Stimulated activated CD4-positive, alpha-beta T cell treated with anti-CD3 and anti-CD28 coated beads, Interleukin-2, amount 100 ng/mL, for 48 hours (primary cell): Measurements from ENCODE around the gene OXA1L.
"Not testable (repeated sequence)": the region's sequence is repeated elsewhere in the genome, so short reads cannot be mapped to it uniquely, and the experiment has no call there.

Source experiments
- DNase-seq, 2 donors: peaks; one replicate each; pipeline ENCODE4 v3.0.0-alpha.2; 2020

The OXA1L gene

DNA sequence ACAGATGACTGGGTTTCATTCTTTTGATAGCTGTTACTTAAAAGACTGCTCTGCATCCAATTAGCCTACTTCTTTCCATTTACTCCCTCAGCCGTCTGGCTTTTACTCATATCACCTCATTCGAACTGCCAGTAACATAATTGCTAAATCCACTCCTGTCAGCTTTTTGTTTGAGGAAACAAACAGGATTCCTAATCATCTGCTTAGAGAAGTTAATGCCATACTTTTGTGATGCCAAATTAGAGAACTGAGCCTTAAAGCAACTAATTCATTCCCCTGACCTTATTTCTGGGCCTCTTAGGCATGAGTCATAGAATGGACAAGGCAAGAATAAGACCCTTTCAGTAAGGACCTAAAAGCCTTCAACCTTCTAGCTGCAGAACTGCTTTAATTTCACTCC lies 2.9 kb downstream of the OXA1L start:
- no peak for DNase-seq

DNA sequence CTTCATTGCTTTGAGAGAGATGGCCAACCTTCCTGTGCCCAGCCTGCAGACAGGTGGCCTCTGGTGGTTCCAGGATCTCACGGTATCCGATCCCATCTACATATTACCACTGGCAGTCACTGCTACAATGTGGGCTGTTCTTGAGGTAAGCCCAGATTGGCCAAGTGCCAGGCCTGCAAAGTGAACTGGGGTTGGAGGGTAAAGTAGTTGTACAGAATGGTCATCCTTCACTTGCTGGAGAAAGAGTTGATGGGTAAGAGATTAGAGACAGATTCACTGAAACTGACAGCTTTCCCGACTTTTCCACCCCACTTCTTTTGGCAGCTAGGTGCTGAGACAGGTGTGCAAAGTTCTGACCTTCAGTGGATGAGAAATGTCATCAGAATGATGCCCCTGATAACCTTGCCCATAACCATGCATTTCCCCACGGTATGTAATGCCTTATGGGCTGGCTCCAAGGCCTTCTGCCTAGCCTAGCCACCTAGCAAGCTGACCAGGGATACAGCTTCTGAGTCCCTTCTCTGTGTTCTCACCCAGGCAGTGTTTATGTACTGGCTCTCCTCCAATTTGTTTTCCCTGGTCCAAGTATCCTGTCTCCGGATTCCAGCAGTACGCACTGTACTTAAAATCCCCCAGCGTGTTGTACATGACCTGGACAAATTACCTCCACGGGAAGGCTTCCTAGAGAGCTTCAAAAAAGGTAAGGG lies 4.1 kb downstream of the OXA1L start:
- DNase-seq = no peak

DNA sequence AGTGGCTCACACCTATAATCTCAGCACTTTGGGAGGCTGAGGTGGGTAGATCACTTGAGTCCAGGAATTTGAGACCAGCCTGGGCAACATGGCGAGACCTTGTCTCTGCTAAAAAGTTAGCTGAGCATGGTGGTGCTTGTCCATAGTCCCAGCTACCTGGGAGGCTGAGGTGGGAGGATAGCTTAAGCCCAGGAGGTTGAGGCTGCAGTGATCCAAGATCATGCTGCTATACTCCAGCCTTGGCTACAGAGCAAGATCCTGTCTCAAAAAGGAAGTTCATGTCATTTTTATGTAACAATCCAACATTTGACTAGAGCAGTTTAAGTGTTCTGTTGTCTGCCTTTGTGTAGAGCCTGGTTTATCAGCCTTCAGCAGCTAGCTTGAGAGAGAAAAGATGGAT lies 6.2 kb downstream of the OXA1L start:
- DNase-seq = no peak

DNA sequence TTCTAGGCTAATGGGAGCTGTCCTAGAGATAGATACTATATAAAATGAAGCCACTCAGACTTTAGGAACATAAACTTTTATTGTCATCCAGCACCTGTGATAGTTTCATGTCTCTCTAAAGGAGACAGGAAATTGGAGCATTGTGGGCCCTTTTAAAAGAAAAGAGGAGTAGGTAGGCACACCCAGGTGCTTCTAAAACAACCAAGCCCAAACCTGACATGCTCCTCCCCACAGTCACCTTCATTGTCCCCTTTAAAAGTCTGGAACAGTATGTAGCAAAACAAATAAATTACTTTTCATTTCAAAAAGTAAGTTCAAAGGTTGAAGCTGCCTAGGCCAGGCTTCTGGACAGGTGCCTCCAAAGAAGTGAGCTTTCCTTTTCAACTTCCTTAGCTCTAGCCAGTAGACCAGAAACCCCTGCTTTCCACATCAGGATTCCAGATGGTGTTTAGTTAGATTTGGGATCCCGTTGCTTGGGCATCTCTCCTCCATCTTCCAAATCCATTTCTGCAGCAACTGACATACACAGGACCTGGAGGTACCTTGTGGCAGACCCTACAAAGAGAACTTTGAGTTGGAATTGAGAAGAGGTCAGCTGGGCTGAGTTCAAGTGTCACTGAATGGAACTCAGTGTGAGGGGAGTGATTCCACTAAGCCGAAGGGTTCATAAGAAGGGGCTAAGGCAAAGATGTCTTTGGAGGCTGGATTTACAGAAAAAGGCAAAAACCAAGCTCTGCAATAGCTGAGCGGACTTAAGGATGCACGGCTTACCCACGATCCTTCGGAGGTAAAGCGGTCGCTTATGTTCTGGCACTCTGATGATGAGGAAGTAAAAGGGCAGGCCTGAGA lies 6.9 kb downstream of the OXA1L start:
- DNase-seq = no peak

DNA sequence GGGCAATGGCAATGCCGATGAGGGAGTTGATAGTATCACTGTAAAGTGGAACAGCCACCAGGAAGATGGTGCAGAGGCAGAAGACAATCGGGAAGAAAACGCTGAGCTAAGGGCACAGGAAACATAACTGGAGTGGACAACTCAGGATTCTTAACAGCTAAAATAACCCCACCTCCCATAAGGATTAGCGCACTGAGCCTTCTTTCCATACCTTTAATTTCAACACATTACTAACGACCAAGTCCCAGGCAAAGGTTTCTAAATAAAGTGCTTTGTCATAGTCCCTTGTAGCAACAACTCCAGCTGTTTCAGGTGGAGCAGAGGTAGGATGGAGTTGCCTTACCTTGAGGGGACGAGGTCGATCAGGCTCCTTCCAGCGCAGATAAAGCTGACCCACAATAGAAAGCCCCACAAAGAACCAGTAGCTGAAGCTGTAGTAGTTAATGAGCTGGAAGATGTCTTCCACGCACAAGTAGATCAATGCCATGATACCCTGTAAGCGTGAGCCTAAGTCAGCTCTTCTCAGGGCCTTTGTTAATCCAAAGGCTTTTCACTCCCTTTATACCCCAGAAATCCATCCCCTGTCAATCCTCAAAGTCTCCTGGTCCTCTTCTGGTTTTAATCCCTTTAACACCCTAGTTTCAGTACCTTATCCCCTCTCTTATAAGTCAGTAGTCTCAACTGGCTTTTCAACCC lies 7.7 kb downstream of the OXA1L start:
- no peak for DNase-seq

DNA sequence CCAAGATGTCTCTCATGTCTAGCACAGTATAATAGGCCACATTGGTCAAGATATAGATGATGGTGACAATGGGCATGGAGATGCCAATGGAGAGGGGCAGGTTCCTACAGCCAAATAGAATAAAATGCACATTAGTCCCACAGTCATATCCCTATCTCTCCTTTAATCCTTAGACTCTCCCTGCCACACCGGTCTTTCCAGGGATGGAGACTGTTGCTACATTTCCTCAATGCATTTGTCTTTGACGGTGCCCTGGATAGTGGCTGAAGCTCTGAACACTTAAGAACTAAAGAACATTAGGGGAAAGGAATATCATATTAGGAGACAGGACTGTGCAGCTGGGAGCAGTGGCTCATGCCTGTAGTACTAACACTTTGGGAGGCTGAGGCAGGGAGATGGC lies 9.7 kb downstream of the OXA1L start:
- no peak for DNase-seq

DNA sequence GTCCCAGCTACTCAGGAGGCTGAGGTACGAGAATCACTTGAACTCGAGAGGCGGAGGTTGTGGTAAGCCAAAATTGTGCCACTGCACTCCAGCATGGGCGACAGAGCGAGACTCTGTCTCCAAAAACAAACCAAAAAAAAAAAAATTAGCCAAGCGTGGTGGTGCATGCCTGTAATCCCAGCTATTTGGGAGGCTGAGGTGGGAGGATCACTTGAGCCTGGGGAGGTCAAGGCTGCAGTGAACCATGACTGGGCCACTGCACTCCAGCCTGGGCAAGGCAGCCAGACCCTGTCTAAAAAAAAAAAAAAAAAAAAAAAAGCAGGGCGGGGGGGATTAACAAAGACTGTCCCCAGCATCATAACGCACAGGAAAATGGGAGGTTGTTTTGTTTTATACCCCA lies 10.4 kb downstream of the OXA1L start:
- not testable (repeated sequence) for DNase-seq

DNA sequence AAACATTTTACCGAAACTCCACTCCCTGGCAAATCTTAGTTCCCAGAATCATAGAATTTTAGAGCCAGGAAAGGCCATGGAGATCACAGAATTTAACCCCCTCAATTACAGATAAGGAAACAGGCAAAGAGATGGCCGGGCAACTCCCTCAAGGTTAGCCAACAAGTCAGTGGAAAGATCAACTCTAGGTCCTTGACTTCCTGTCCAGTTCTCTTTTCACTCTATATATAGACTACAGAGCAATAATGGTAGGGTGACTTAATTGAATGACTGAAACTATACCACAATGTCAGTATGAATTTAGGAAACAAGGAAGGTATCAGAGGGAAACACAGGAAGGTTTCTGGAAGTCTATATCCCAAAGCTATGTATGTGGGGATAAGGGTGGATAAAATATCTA lies 11.6 kb downstream of the OXA1L start:
- no peak for DNase-seq

DNA sequence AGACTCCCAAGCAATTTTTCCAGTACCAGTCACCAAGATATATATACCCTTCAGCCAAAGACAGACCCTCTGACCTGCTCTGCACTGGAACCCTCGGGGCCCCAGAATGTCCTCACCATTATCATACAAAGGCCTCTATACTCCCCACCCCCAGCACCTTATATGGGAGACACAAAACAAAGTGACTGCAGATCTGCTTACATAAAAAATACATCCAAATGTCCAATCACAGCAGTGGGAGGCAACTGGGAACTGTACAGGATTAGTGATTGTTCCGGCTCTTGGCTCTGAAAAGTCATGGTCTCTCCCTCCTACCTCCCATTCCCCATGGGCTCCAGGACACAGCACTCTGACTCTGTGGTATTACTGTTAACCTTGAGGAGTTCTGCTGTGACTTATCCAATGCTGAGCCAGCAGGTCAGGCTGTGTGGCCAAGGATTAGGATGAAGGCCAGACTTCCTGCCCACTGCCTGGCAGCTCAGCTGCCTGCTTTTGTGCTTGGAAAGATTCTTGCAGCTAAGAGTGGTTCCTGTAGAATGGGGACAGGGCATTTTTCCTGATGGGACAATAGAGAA lies 13.7 kb downstream of the OXA1L start:
- DNase-seq = no peak

DNA sequence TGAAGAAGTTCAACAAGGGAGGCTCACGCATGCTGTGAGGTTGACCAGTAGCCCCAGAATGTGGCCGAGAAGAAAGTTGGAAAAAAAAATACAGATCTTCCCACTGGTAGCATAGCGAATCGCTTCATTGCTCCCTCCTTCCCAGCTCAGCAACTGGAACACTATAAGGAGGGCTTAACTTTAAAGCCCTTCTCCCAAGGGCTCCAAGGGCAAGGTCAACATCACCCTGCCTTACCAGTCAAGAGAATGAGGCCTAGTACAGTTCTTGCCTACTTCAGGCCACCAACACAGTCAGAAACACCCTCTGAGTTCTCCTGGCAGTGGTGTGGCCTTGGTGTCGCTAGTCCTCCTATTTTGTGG lies 14.4 kb downstream of the OXA1L start:
- DNase-seq = no peak

DNA sequence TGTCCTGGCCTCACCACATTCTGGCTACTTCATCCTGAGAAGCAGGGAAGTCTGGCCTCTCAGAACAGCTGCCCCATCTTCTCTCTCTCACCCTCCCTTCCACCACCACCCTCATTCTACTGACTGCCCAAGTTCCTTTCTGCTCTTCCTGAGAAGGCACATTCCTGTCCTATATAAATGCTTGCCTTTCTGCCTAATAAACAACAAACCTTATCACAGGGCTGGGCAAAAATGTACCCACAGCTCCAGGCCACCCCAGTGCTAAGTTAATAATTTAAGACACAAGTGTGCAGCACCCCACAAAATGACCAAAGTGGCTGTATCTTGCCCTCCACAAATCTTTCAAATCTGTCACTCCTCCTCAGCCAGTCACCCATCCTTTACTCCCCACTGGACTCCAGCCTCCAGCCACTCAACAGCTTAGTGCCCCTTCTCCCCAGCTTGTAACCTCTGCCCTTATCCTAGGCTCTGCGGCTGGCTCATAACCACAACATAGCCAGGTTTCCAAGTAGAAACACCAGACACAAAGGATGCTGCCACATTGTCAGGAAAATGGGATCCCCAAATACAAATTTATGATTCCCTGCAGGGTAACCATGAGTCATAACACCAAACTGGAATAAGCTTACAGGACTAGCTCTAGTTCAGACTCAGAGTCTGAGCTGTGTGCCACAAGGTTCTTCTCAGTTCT lies 15.0 kb downstream of the OXA1L start:
- no peak for DNase-seq

DNA sequence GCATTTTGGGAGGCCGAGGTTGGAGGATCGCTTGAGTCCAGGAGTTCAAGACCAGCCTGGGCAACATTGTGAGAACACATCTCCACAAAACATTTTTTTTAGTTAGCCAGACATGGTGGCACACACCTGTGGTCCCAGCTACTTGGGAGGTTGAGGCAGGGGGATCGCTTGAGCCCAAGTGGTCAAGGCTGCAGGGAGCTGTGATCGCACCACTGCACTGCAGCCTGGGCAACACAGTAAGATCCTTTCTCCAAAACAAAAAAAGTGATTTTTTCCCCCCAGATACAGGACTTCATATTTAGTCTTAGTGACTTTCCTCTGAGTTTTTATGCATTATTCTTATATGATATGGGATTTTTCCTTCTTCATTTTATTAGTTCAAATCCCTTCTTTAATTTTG lies 20.2 kb downstream of the OXA1L start:
- no peak for DNase-seq

DNA sequence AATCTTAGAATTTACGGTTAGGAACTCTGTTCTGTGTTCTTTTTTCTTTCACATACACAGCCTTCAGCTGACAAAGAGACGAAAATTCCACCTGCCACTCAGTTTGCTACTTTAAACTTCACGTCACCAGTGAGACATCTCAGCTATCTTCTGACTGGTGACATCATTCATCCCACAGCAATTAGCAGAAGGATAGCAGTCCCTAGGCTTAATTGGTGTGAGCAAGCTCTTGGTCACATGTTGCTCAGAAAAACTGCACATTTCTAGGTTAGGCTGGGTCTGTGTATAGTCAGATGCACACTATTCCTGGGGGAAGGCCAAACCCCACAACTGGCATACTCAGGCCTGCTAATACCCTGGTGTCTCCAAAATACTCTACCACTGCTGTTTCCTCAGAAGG lies 24.8 kb downstream of the OXA1L start:
- DNase-seq = no peak

DNA sequence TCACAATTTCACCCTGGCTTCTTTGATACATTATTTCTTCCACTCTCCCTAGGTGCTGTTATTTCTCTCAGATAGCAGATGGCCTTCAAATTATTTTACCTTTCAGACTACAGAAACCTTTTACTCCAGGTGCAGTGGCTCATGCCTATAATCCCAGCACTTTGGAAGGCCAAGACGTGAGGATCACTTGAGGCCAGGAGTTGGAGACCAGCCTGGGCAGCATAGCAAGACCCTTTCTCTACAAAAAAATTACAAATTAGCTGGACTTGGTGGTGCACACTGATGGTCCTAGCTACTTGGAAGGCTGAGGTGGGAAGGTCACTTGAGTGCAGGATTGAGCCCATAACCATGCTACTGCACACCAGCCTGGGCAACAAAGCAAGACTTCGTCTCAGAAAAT lies 25.7 kb downstream of the OXA1L start:
- DNase-seq = no peak

DNA sequence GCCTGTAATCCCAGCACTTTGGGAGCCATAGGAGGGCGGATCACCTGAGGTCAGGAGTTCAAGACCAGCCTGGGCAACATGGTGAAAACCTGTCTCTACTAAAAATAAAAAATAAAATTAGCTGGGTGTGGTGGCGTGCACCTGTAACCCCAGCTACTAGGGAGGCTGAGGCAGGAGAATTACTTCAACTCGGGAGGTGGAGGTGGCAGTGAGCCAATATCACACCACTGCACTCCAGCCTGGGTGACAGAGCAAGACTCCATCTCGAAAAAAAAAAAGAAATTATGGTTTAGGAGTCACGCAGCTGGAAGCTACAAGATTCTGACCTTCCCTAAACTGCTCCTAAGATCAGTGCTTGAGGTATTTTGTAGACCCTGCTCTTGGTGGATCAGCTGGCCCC lies 27.1 kb downstream of the OXA1L start:
- DNase-seq = not testable (repeated sequence)

DNA sequence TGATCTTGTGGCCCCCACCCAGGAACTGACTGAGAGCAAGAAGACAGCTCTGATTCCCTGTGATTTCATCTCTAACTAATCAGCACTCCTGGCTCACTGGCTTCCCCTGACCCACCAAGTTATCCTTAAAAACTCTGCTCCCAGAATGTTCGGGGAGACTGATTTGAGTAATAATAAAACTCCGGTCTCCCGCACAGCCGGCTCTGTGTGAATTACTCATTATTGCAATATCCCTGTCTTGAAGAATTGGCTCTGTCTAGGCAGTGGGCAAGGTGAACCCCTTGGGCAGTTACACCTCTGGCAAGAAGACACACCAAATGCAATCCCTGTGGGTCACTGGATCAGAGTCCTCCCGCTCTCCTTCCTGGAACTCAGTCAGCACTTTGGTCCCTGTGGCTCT lies 27.5 kb downstream of the OXA1L start:
- no peak for DNase-seq

DNA sequence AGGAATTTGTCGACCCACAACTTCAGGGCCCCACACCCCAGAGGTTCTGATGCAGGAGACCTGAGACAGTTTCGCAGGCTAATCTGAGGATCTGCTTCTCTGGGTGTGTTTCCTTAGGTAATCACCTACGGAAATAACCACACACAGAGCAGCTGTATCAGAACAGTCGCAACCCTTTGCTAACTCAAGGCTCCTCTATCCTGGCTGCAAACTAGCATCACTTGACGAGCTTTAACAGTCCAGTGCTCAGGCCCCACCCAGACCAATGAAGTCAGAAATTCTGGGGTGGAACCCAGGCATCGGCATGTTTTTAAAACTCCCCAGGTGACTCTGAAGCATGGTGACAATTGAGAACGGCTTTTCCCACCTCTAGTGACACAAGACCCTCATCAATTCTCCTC lies 28.1 kb downstream of the OXA1L start:
- DNase-seq = no peak

DNA sequence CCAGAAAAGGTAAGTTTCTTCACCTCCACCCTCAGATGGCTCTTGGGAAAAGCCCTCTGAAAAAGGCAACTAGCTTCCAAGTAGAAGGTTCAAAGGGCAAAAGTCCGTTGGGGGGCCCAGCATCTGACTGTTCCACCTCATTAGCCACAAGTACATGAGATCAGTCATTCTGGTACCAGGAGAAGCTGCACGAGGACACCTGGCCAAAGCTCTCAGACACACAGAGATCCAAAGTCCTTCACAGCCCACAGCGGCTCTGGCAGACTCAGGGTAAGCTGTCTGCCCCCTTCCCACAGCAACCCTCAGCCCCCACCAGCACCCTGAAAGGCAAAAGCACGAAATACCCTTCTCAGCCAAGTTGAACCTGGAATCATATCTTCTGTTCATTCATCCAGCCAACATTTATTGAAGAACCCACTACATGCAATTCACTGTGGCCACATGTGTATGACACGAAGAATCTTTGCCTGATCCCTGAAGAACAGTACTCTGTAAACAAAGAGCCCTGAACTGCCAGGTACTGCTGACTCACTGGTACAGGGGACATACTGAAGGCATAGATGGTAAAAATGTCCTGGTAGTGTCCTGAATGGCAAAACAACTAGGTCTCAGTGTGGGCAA lies 29.7 kb downstream of the OXA1L start:
- DNase-seq = no peak

DNA sequence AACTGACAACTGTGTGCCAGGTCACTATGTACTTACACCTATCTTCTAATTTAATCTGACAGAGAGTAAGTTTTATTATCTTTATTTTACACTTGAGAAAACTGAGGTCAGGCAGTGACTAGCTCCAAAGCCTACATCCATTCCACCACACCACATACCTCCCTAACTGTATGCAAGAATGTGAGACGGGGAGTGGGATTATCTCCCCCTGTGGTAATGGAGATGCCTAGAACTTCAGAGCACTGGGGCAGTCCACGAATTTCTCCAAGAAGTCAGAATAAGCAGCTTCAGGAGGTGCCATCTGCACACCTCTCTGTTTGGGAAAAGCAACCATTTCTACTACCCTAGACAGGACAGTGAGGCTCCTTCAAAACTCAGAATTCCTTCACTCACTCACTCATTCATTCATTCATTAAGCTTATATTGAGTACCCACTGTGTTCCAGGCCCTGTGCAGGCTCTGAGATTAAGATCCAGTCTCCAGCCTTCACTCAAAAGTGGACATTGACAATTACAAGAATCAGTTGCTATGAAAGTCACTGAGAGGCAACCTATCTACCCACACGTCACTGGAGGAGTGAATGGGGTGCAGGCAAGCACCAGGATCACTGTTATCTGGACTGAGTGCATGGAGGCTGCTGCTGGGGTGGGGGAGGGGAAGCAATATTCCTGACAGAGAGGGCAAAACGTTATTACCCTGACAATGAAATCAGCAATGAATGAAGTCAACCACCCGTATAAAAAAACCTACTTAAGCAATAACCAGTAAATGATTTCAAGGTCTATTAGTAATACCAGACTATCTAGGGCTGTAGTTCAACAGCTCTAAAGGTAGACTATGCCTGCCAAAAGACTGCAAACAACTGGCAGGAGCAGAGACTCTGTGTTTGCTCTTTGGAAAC lies 30.8 kb downstream of the OXA1L start:
- DNase-seq = no peak

DNA sequence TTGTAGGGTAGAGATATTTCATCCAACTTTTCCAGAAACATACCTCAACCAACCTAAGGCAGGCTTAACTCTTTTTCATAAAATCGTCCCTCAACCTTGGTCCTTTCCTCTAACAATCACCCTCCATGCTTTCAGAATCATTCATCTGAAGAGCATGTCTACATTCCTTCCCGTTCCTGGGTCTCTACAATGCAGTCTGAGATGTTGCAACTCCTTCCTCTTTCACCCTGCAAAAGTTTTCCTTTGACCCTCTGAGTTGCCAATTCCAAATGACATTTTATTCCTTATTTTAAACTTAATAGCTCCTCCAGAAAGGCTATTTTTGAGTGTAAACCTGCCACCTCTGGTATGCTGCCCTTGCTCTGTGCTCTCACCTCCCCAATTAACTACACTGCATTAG lies 32.0 kb downstream of the OXA1L start:
- DNase-seq = no peak

DNA sequence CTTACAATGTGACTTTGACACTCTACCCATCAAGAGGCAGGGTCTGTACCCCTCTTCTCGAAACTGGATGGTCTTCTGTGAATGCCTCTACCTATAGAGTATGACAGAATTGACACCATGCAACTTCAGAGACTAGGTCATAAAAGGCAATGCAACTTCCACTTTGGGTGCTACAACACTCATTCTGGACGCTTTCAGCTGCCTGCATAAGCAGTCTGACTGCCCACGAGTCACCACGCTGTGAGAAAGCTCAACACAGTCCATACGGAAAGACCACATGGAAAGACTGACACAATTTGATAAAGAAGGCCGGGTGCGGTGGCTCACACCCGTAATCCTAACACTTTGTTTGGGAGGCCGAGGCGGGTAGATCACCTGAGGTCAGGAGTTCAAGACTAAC lies 33.9 kb downstream of the OXA1L start:
- DNase-seq = no peak

DNA sequence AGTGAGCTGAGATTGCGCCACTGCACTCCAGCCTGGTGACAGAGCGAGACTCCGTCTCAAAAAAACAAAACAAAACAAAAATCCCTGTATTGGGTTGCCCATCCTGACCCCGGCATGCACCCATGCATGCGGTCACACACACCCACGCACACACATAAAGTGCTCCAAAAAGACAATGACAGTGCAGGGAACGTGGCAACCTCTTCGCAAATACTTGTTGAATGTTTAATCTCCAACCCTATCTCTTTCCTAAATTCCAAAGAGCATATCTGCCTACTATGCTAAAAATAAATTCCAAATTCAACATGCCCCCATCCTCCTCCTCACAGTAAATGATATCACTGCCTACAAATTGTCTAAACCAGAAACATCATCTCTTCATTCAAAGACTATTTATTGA lies 35.2 kb downstream of the OXA1L start:
- DNase-seq = no peak
